Central memory CD8-positive, alpha-beta T cell (primary cell): ENCODE measurements around the gene SLC39A5.
"Not testable (repeated sequence)": the region's sequence is repeated elsewhere in the genome, so short reads cannot be mapped to it uniquely, and the experiment has no call there.

Experiments
- ATAC-seq: fragments of 150-1000 bp; cut with Tn5 transposase; replicated peaks from 2 replicates; pipeline ENCODE4 v1.10.0; 2022; ENCODE audit warnings: mild to moderate bottlenecking, moderate FRiP score, moderate number of reproducible peaks; ENCODE audit not compliant: poor library complexity, severe bottlenecking; ENCODE audit errors: extremely low read depth
- DNase-seq, 2 donors: peaks; one replicate each; pipeline ENCODE4 v3.0.0; 2021; ENCODE audit warnings: low spot score in 2 of 2
- H3K27ac Mint-ChIP-seq: one replicate; pipeline ENCODE4 v1.8.0; 2022; ENCODE audit warnings: low read depth, mild to moderate bottlenecking, moderate library complexity, mixed read lengths
- H3K27me3 Mint-ChIP-seq: one replicate; pipeline ENCODE4 v1.8.0; 2022; ENCODE audit warnings: mixed read lengths
- H3K36me3 Mint-ChIP-seq: one replicate; pipeline ENCODE4 v1.8.0; 2022; ENCODE audit warnings: mild to moderate bottlenecking, moderate library complexity, mixed read lengths; ENCODE audit not compliant: insufficient read depth
- H3K4me1 Mint-ChIP-seq: one replicate; pipeline ENCODE4 v1.8.0; 2022; ENCODE audit warnings: mixed read lengths
- H3K4me3 Mint-ChIP-seq: one replicate; pipeline ENCODE4 v1.8.0; 2022; ENCODE audit warnings: mild to moderate bottlenecking, moderate library complexity, mixed read lengths
- H3K9me3 Mint-ChIP-seq: one replicate; pipeline ENCODE4 v1.8.0; 2022; ENCODE audit warnings: mixed read lengths

Gene SLC39A5, protein sequence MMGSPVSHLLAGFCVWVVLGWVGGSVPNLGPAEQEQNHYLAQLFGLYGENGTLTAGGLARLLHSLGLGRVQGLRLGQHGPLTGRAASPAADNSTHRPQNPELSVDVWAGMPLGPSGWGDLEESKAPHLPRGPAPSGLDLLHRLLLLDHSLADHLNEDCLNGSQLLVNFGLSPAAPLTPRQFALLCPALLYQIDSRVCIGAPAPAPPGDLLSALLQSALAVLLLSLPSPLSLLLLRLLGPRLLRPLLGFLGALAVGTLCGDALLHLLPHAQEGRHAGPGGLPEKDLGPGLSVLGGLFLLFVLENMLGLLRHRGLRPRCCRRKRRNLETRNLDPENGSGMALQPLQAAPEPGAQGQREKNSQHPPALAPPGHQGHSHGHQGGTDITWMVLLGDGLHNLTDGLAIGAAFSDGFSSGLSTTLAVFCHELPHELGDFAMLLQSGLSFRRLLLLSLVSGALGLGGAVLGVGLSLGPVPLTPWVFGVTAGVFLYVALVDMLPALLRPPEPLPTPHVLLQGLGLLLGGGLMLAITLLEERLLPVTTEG

DNA sequence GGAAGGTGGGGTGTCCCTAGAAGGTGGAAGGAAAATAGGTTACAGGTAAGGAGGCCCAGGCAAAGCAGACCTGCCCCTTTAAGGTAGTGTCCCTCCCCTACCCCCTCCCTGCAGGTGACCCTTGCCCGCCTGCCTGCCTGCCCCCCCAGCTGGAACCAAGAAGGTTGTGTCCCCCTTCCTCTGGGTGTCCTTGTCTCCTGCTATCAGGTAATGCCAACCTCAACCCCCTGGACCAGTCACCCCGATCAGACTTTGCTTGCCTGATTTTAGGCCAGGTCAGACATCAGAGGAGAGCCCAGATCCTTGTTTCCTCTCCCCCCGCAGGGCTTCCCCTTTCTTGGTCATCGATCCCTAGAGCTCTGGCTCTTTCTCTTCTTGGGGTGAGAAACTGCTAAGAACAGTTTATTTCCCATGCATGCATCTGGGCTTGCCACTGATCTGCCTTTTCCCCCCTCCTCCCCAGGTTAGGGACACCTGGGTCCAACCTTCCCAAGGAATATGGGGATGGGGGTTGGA lies at the start of gene SLC39A5:
TSS of gene SLC39A5 (plus strand) at position 136 of the 516 bp plus-strand sequence. CDS start 1,224 bp downstream, outside the sequence.
- no peak within 1 kb of the TSS for H3K27ac Mint-ChIP-seq
- no peak for ATAC-seq
- H3K36me3 Mint-ChIP-seq, result peaks cover 7% of the 10 kb centered on the region
- H3K9me3 Mint-ChIP-seq, result no peaks in the 10 kb centered on the region
- no peak for DNase-seq
- H3K27me3 Mint-ChIP-seq, result no peaks in the 10 kb centered on the region
- peaks cover 8% of the 10 kb centered on the region for H3K4me1 Mint-ChIP-seq
- no peak within 1 kb of the TSS for H3K4me3 Mint-ChIP-seq

DNA sequence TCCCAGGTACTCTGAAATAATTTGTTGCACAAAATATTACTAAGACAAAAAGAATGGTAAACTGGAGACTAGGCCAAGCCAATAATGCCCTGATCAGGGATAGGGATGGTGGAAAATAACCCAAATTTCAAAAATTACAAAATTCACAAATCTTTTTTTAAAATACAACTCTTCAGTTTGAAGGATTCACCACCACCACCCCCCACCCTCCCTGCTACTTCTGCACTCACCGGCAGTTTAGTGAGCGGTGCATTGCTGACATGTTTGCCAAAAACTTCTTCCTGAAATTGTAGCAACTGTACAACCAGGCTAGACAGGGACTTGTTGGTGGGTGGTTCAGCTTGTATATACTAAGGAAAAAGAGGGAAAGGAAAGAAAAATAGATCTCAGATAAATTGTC lies 42.9 kb upstream of the SLC39A5 start:
- peaks cover 60% of the 10 kb centered on the region for H3K36me3 Mint-ChIP-seq
- no peaks in the 10 kb centered on the region for H3K27me3 Mint-ChIP-seq
- H3K9me3 Mint-ChIP-seq, result no peaks in the 10 kb centered on the region
- ATAC-seq (no peak), DNase-seq (no peak)
- peak overlapping the region; percentile 89 for H3K4me3 Mint-ChIP-seq
- peaks cover 30% of the 10 kb centered on the region for H3K4me1 Mint-ChIP-seq
- H3K27ac Mint-ChIP-seq, result peak overlapping the region; percentile 86

- Mint-ChIP-seq H3K36me3 (peaks cover 49% of the 10 kb centered on the region), H3K27ac (peak overlapping the region; percentile 86), H3K9me3 (no peaks in the 10 kb centered on the region), H3K4me3 (peak overlapping the region; percentile 89), H3K4me1 (peaks cover 39% of the 10 kb centered on the region), H3K27me3 (no peaks in the 10 kb centered on the region)
- ATAC-seq (no peak), DNase-seq (no peak)
Observed at GRCh38 chr12:56188131-56188777, 41.6 kb upstream of the SLC39A5 start.

- H3K27ac Mint-ChIP-seq, result peak overlapping the region; percentile 86
- peak overlapping the region; percentile 89 for H3K4me3 Mint-ChIP-seq
- DNase-seq, result no peak
- H3K4me1 Mint-ChIP-seq, result peaks cover 43% of the 10 kb centered on the region
- no peaks in the 10 kb centered on the region for H3K9me3 Mint-ChIP-seq
- no peaks in the 10 kb centered on the region for H3K27me3 Mint-ChIP-seq
- ATAC-seq, result peak; percentile 5
- peaks cover 48% of the 10 kb centered on the region for H3K36me3 Mint-ChIP-seq
Observed at GRCh38 chr12:56188778-56189098, 41.1 kb upstream of the SLC39A5 start.

- Mint-ChIP-seq H3K4me3 (peak within 1 kb of the TSS; percentile 89), H3K36me3 (peaks cover 44% of the 10 kb centered on the region), H3K4me1 (peaks cover 45% of the 10 kb centered on the region), H3K27me3 (no peaks in the 10 kb centered on the region), H3K27ac (peak within 1 kb of the TSS; percentile 98), H3K9me3 (no peaks in the 10 kb centered on the region)
- peak; percentile 74 to 76 for DNase-seq
- ATAC-seq, result peak; percentile 90
Observed at GRCh38 chr12:56189099-56189917, 40.5 kb upstream of the SLC39A5 start, which contains the start of gene SMARCC2. Gene SMARCC2, minus strand, starts transcription at chr12:56189483. Its CDS starts 22 bp downstream, at chr12:56189461.

DNA sequence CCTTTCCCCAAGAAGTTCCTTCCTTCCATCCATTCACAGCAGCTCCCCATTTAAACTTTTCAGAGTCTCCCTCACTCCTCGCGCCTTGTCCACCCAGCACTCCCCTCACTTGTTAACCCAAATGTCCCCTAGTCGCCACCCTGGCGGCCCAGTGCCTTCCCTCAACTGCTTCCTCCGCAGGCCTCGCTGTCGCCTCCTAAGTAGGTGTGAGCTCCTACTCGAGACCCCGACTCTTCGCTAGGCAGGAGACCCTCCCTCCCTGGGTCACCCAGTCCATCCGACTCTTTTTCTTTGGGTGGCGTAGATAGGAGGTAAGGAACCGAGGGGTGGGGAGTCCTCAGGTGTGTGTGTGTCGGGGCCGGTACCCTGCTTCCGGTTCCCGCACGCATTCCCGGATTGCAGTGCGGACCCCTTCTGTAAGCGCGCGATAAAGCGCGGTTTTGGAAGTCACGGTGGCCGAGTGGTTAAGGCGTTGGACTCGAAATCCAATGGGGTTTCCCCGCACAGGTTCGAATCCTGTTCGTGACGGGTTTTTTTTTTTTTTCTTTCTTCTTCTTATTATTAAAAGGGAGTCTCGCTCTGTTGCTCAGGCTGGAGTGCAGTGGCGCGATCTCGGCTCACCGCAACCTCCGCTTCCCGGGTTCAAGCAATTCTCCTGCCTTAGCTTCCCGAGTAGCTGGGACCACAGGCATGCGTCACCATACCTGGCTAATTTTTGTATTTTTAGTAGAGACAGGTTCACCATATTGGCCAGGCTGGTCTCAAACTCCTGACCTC lies 39.7 kb upstream of the SLC39A5 start:
- no peaks in the 10 kb centered on the region for H3K27me3 Mint-ChIP-seq
- H3K27ac Mint-ChIP-seq, result peak overlapping the region; percentile 98
- DNase-seq, result peak; percentile 61 to 63
- H3K9me3 Mint-ChIP-seq, result no peaks in the 10 kb centered on the region
- H3K4me3 Mint-ChIP-seq, result peak overlapping the region; percentile 89
- ATAC-seq, result peak; percentile 21
- peaks cover 48% of the 10 kb centered on the region for H3K4me1 Mint-ChIP-seq
- H3K36me3 Mint-ChIP-seq, result peaks cover 36% of the 10 kb centered on the region

DNA sequence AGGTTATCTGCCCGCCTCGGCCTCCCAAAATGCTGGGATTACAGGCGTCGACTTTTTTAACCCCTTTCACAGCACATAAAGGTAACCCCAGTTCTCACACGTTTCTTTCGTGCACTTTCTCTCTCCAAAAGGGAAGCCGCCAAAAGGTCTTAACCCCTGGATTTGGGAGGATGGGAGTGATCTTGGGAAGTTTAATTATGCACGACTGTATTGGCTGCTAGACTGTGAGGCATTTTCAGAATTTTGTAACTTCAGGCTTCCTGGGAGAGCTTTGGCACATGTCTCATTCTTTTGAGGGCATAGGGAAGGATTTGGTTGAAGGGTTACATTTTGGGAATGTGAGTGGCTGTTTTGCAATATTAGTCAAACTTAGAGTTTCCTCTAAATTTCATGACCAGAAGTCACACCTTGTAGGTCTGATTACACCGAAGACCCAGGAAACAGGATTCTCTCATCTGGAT lies 39.1 kb upstream of the SLC39A5 start:
- no peak for ATAC-seq
- H3K27ac Mint-ChIP-seq, result peak overlapping the region; percentile 98
- peaks cover 33% of the 10 kb centered on the region for H3K36me3 Mint-ChIP-seq
- no peak for DNase-seq
- no peaks in the 10 kb centered on the region for H3K27me3 Mint-ChIP-seq
- H3K4me3 Mint-ChIP-seq, result peak overlapping the region; percentile 89
- no peaks in the 10 kb centered on the region for H3K9me3 Mint-ChIP-seq
- H3K4me1 Mint-ChIP-seq, result peaks cover 48% of the 10 kb centered on the region

DNA sequence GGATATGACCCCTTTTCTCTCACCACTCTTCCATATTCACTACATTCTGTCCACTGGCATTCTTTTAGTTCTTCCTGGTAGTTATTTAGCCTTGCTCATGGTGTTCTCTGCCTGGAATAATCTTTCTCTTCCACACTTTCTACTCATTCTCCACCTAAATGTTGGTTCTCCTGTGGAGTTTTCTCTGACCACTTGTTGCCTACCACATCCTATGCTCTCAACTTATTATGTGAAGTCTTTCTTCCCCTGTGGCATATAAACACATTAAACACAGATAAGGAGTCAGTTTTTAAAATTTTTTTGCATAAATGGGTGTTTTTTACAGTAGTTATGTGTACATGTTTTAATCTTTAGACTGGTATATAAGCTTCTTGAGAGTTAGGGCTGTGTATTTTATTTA lies 37.3 kb upstream of the SLC39A5 start:
- H3K4me1 Mint-ChIP-seq, result peaks cover 42% of the 10 kb centered on the region
- no peaks in the 10 kb centered on the region for H3K27me3 Mint-ChIP-seq
- H3K27ac Mint-ChIP-seq, result peak overlapping the region; percentile 72
- no peak overlapping the region for H3K4me3 Mint-ChIP-seq
- no peak for ATAC-seq
- no peak for DNase-seq
- H3K9me3 Mint-ChIP-seq, result no peaks in the 10 kb centered on the region
- peaks cover 26% of the 10 kb centered on the region for H3K36me3 Mint-ChIP-seq

GRCh38 chr12:56193025-56193578 lies 36.7 kb upstream of the SLC39A5 start:
- H3K4me1 Mint-ChIP-seq, result peaks cover 37% of the 10 kb centered on the region
- no peaks in the 10 kb centered on the region for H3K27me3 Mint-ChIP-seq
- peak; percentile 37 to 64 for DNase-seq
- H3K27ac Mint-ChIP-seq, result peak overlapping the region; percentile 72
- H3K9me3 Mint-ChIP-seq, result no peaks in the 10 kb centered on the region
- H3K4me3 Mint-ChIP-seq, result no peak overlapping the region
- no peak for ATAC-seq
- peaks cover 22% of the 10 kb centered on the region for H3K36me3 Mint-ChIP-seq

DNA sequence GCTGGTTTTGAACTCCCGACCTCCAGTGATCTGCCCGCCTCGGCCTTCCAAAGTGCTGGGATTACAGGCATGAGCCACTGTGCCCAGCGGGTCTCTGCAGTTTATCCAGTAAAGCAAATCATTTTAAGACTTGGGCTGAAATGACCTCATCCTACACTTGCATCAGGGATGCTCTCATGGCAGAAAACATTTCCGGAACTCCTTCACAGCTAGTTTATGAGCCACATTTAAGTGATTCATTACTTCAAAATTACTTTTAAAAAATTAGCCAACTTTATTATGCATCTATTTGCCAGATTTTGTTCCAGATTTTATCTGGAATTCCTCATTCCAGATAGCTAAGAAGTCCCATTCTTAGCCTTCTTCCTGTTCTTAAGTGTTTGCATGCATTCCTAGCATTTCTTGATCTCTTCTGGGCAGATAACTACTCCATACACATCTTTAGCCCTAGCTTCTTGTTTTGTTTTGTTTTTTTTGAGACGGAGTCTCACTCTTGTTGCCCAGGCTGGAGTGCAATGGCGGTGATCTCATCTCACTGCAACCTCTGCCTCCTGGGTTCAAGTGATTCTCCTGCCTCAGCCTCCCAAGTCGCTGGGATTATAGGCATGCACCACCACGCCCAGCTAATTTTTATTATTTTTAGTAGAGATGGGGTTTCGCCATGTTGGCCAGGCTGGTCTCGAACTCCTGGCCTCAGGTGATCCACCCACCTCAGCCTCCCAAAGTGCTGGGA lies 32.9 kb upstream of the SLC39A5 start:
- H3K27ac Mint-ChIP-seq, H3K36me3 Mint-ChIP-seq, DNase-seq, ATAC-seq, H3K27me3 Mint-ChIP-seq, H3K9me3 Mint-ChIP-seq, H3K4me3 Mint-ChIP-seq: not testable (repeated sequence)
- peaks cover 17% of the 10 kb centered on the region for H3K4me1 Mint-ChIP-seq
